HG03039 (cell line): ENCODE results near the gene DDX46.
"Not testable (repeated sequence)": the region's sequence is repeated elsewhere in the genome, so short reads cannot be mapped to it uniquely, and the experiment has no call there.

Experiments used
- ATAC-seq: cut with Tn5 transposase; IDR thresholded peaks from one replicate; pipeline ENCODE4 v1.9.1; 2021; ENCODE audit warnings: mild to moderate bottlenecking, moderate library complexity; ENCODE audit not compliant: unreplicated experiment

DDX46 gene

GRCh38 chr5:134844252-134844651 is 85.7 kb downstream of the DDX46 start:
- ATAC-seq, result no peak

DNA sequence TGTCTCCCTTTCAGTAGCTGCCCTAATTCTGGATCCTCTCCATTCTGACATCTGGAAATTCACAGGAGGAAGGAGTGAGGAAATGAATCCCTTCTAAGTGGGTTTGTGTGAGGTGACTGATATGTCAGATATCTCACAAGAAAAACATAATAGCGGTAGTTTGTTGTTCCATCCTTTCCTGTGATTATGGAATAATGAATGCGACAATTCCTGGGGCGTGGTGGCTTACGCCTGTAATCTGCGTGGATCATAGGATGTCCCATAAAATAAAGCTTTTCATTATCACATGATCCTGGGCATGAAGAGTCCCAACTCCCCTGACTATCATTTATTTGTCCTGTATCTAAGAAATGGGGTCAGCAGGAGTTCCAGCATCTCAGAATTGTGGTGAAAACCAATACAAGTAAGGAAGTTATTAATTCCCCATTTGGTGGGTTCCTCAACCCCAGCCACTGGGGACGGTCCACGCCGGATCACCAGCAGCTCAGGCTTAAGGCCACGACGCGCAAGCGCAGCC is 86.8 kb downstream of the DDX46 start:
- peak; percentile 1 for ATAC-seq

- ATAC-seq, result peak; percentile 88
Measured at GRCh38 chr5:134845852-134846640, 87.5 kb downstream of the DDX46 start, which contains the start of gene C5orf24. Gene C5orf24 (plus strand): TSS chr5:134845968. CDS start chr5:134854901, 8,933 bp downstream.

DNA sequence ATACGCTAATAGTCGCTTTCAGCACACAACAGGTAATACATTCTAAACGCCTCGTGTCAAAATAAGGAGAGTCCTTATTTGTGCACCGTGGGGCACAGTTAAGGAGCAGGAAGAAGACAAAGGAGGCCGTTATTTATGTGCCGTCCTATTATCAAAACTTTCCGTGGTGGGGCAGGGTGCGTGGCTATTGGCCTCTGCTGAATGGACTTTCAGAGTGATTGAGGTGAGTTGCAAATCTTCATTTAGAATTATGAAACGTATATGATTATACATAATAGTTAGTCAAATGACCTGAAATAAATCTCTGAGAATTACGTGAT is 88.0 kb downstream of the DDX46 start:
- no peak for ATAC-seq

DNA sequence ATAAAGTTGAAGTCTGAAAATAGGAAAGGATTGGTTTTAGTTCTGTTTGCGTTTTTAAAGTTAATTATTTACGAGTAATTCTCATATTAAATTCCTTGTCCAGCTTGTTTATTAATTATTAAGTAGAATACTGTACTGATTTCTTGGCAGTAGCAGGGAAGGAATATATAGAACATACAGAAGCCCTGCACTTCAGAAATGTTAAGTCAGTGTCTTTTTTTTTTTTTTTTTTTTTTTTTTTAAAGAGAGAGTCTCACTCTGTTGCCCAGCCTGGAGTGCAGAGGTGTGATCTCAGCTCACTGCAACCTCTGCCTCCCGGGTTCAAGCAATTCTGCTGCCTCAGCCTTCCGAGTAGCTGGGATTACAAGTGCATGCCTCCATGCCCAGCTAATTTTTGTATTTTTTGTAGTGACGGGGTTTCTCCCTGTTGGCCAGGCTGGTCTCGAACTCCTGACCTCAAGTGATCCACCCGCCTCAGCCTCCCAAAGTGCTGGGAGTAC is 90.9 kb downstream of the DDX46 start:
- not testable (repeated sequence) for ATAC-seq

- ATAC-seq, result no peak
Measured at GRCh38 chr5:134851307-134851923, 92.8 kb downstream of the DDX46 start.

DNA sequence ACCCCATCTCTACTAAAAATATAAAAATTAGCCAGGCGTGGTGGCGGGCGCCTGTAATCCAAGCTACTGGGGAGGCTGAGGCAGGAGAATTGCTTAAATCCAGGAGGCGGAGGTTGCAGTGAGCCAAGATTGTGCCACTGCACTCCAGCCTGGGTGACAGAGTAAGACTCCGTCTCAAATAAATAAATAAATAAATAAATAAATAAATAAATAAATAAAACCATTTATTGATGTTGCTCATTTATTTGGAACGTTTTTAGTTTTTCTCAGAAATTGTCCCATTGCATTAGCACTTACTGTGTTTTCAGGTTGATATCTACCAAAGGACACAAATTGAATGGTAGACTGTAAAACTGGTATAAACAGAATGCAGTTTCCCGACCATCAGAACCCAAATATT is 97.9 kb downstream of the DDX46 start:
- not testable (repeated sequence) for ATAC-seq

GRCh38 chr5:134857401-134857800 is 98.8 kb downstream of the DDX46 start:
- no peak for ATAC-seq

- ATAC-seq, result no peak
Measured at GRCh38 chr5:134864707-134865106, 106.1 kb downstream of the DDX46 start.

DNA sequence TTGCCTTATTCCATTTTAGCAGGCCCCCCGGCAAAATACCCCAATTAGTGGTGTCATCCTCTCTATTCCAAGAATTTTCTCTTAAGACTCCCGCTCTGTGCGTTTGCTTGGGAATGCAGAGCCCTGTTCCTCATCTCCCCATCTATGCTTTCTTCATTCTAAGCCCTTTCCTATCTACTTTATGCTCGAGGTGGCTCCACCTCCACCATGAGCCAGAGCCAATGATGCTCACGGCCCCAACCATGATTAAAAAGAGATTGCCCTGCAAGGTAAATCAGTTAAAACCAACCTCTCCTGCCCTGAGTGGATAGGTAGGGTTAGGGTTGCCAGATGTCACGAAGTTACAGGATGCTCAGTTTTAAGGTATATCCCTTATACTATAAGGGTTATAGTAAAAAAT is 114.9 kb downstream of the DDX46 start:
- no peak for ATAC-seq

DNA sequence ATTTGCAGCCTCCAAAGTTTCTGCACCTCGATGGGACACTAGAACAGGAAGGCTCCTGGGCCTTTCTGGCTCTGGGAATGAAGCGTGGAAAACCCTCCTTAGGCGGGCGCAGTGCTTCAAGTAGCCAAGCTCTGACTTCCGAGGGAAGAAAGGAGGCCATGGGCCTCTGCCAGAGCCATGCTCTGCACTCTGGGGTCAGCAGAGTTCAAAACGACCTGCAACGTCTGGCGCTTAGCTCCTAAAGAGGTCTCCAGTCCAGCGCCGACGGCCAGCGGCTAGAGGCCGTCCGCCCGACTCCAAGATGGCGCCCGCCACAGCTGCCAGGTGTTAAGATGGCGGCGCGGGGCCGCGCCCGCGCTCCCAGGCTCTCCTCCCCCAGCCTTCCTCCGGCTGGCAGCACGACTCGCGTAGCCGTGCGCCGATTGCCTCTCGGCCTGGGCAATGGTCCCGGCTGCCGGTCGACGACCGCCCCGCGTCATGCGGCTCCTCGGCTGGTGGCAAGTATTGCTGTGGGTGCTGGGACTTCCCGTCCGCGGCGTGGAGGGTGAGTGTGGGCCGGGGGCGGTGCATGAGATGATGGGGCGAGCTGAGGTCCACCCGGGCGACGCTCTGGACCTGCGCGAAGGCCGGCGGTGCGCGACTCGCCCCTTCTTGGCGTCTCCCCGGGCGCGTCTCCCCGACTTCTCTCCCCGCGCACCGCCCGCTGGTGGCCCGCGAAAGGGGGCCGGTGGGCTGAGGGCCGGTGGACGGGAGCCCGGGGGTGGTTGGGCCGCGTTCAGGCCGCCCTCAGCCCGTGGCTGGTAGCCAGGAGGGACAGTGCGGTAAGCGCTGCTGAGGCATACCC is 115.6 kb downstream of the DDX46 start, which contains the start of gene TXNDC15:
Gene TXNDC15, plus strand, starts transcription at position 385 of the 844 bp plus-strand sequence. Its CDS starts 57 bp downstream, at position 442.
- ATAC-seq, result peak; percentile 72

GRCh38 chr5:134874831-134875655 is 116.5 kb downstream of the DDX46 start:
- peak; percentile 24 for ATAC-seq

GRCh38 chr5:134877159-134877558 is 118.6 kb downstream of the DDX46 start:
- no peak for ATAC-seq

DNA sequence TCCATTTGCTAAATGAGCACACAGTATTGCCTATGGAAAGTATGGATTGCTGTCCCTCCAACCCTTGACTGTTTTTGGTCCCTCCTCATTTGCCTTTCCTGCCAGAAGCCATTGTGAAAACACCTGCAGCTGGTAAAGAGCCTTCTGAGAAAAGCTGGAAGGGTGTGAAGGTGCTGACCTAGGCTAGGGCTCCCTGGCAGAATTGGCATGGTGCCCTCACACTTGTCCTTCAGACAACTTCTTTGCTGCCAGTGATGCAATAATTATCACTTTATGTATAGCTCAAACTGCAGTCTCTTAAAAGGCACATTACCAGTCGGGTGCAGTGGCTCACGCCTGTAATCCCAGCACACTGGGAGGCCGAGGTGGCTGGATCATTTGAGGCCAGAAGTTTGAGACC is 119.8 kb downstream of the DDX46 start:
- ATAC-seq, result no peak

GRCh38 chr5:134879456-134879855 is 120.9 kb downstream of the DDX46 start:
- ATAC-seq, result no peak
